ENCODE results near the gene N4BP2L1. TPM values are rescaled to one million over a fixed set of nuclear protein-coding genes. Genes with fewer than 3 reads are reported as not detected.

The N4BP2L1 gene
- total and polyA plus RNA-seq, 2 of the 8 experiments (the other 6 are each of a cell fraction or from before 2014, with no cell fraction given) = 1.3 to 3.1 TPM

- TF ChIP-seq CHD7 (IDR thresholded peaks at IDR 0.05; ENCODE audit: insufficient replicate concordance, low read length) (no peak), SP1 (IDR thresholded peaks at IDR 0.05; ENCODE audit: low read depth, low read length) (no peak), USF2 (IDR thresholded peaks at IDR 0.05; ENCODE audit: low read length) (no peak), ZNF274 (IDR thresholded peaks at IDR 0.05; ENCODE audit: borderline replicate concordance, extremely low read depth, low read length) (no peak), GABPA (IDR thresholded peaks at IDR 0.05; ENCODE audit: borderline replicate concordance, insufficient read depth, low read length) (no peak), MAFK (IDR thresholded peaks at IDR 0.05; ENCODE audit: low read depth, low read length) (no peak), RAD21 (IDR thresholded peaks at IDR 0.05 in 1 of 2, conservative IDR thresholded peaks at IDR 0.05 in 1 of 2; ENCODE audit: low read depth in 2 of 2, low read length in 2 of 2) (no peak), SP4 (IDR thresholded peaks at IDR 0.05; ENCODE audit: low read length) (no peak), TAF1 (IDR thresholded peaks at IDR 0.05; ENCODE audit: low read depth, low read length) (no peak), SIX5 (IDR thresholded peaks at IDR 0.05; ENCODE audit: low read depth, low read length) (no peak)
Observed at GRCh38 chr13:32456591-32456990, 28.7 kb upstream of the N4BP2L1 start (continued).

Data from H1 (cell line).